Stimulated activated CD8-positive, alpha-beta memory T cell treated with anti-CD3 and anti-CD28 coated beads, Interleukin-12 subunit alpha, Interleukin-12 subunit beta, amount 100 ng/mL, for 24 hours (primary cell): ENCODE results near the gene PALS2.

ENCODE experiments used
- DNase-seq: peaks from one replicate; pipeline ENCODE4 v3.0.0-alpha.2; 2020; ENCODE audit errors: extremely low read depth

The PALS2 gene

DNA sequence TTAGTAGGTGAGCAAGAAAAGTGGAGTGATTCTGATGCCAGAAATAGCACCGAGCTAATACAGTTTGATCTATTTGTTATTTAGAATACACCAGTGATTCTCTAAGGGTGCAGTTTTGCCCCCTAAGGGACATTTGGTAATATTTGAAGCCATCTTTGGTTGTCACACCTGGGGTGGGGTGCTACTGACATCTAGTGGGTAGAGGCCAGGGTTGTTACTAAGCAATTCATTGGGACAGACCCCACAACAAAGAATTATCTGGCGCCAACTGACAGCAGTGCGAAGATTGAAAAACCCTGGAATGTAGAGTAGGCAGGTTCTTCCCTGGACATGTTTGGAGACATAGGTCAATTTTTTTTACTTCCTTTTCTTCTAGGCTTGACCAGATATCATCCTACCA, 14.6 kb downstream of the PALS2 start:
- no peak for DNase-seq

DNA sequence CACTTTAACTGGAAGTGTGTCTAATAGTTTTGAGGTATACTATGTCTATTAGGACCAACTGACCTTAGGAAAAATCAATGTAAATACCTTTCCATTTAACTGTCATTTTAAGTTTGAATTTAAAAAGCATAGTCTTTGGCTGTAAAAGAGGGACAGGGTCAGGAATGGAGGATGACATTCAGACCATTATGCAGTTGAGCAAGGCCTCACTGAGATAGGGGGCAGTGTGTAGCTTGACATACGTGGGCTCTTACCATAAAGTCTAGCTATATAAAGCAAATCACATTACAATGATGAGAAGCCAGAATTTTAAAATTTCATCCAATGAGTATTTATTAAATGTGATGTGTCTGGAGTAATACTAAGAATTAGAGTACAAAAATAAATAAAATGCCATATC, 17.9 kb downstream of the PALS2 start:
- DNase-seq = no peak

DNA sequence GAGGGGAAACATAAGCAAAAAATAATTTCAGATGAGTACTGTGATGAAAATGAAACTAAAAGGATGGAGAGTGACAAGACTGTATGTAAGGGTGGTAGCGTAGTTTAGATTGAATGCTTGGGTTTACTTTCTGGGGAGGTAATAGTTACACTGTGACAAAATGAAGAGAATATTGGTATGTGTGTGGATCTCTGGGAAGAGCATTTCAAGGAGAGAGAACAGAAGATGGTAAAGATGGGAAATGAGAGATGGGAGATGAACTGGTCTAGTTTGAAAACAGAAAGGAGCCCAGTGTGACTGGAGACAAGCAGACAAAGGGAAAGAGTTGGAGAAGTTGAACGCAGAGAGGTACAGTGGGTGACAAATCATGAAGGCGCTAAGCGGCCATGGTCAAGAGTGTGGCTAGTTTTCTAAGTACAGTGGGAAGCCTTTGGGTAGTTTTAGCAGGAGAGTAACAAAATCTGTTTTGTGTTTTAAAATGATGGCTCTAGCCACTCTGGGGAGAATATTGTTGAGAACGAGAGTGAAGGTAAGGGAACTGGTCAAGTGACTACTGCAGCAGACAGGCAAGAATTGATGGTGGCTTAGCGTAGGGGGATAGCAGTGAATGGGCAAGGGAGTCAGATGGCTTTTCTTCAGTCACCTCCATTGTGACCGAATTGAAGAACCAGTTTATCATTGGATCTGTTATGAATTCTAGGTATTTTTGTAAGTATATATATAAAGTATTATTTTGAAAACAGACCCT, 22.6 kb downstream of the PALS2 start:
- DNase-seq = no peak

- no peak for DNase-seq
Observed at GRCh38 chr7:24597014-24597413, 23.8 kb downstream of the PALS2 start.

DNA sequence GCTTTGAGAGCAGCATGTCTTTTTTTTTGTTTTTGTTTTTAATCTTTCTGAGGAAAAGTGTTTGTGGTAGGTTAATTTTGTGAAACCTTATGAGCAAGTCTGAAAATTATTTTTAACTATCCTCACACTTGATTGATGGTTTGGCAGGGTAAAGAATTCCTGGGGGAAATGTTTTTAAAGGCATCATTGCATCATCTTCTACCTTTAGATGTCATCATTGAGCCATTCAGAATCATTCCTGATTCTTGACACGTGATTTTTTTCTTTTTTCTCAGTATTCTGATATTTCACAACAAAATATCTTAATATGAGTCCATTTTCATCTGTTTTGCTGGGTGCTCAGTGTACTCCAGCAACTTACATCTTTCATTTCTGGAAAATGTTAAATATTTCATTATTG, 28.3 kb downstream of the PALS2 start:
- no peak for DNase-seq

GRCh38 chr7:24602860-24603456, 29.7 kb downstream of the PALS2 start:
- DNase-seq = no peak

DNA sequence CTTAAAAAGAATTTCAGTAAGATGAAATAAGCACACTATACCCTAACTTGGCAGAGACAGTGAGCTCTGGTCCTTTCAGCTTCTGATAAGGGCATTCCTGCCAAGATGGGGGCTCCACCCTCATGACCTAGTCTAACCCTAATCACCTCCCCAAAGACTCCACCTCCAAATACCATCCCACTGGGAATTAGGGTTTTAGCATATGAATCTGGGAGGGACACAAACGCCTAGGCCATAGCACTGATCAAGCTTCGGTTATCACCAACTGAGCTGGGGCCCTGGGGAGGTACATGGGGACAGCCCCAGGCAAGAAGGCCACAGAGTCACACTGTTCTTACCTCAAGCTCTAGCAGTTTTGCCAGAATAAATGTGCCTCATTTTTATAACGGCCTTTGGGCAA, 31.4 kb downstream of the PALS2 start:
- no peak for DNase-seq

- no peak for DNase-seq
Observed at GRCh38 chr7:24608504-24608903, 35.3 kb downstream of the PALS2 start.

- no peak for DNase-seq
Observed at GRCh38 chr7:24609059-24609458, 35.8 kb downstream of the PALS2 start.

GRCh38 chr7:24609570-24609969, 36.3 kb downstream of the PALS2 start:
- no peak for DNase-seq

DNA sequence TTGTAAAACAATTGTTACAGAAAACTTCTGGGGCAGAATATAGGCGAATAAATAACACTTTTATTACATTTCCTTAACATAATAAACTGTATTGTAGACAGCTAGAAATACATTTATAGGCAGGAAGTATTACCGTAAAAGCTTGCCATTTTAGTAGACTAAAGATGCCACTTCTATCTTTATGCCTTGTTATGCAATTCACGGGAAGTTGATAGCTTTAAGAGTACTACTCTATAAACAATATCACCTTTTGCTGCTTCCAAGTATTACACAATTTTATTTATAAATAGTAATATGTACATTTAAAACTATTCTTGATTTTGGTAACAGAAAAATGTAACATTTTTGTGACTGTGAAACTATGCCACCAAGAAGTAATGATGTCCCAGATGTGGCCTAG, 37.9 kb downstream of the PALS2 start:
- no peak for DNase-seq

DNA sequence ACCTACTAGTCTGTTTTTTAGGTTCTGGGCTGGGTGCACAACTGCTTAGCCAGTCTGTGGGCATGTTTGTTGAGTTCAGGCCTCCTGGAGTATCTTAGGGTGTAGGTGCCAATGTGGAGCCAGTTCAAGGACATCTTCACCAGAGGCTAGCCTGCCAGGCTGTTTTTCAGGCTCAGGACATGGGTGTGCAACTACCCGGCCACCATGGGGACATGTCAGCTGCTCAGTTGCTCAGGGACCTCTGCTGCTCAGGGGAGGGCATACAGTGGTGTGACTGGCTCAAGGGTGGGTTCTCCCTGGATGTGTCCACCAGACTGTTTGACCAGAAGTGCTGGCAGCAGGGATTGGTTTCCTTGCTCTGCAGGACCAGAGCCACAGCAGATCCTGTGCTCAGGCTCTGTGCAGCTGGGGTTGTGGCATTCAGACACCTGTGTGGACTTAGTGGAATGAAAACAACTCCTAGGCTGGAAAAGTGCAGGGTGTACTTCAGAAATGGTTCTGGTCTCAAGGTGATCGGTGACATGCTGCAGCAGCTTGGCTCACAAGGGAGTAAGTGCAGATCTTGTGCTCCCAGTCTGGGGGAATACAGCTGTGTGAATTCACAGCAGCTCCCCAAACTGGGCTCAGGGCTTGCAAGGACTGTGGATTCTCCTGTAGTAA, 44.8 kb downstream of the PALS2 start:
- DNase-seq = no peak

DNA sequence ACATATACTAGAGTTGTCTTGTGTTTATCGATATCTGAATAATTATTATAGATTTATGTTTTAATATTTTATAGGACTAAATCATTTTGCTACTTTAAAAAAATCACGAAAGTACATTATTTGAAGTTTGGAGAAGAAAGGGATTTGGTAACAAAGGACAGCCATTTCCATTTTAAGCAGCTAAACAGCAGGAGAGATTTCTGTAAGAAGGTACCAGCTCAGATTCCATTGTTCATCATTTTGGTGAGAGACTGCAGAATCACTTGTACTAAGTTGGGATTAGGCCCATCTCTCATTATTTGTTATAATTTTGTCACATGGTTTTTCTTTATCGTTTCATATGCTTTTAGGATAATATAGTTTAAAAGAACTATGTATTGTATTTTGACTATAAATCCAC, 46.7 kb downstream of the PALS2 start:
- no peak for DNase-seq

GRCh38 chr7:24622646-24623182, 49.5 kb downstream of the PALS2 start:
- no peak for DNase-seq
